Esophagus muscularis mucosa (tissue), 3 donors: ENCODE data around the gene RGPD4.

Experiments used
- CTCF ChIP-seq, 3 experiments: fragments of 200-600 bp in 2 of 3; fragments of 450-650 bp in 1 of 3; sonication (generic) in 2 of 3; IDR thresholded peaks; one replicate each; pipeline ENCODE4 v1.5.1; 2017 to 2019; ENCODE audit warnings: antibody characterized with exemption in 3 of 3, mild to moderate bottlenecking in 2 of 3, moderate library complexity in 1 of 3
- POLR2A ChIP-seq: fragments of 450-650 bp; IDR thresholded peaks from one replicate; pipeline ENCODE4 v1.6.1; 2017; ENCODE audit warnings: antibody characterized with exemption, moderate library complexity, mild to moderate bottlenecking, low read depth
- POLR2AphosphoS5 ChIP-seq, 2 donors: sonication (generic); formaldehyde crosslinking; IDR thresholded peaks; one replicate each; pipeline ENCODE4 v1.6.1; 2017; ENCODE audit warnings: antibody characterized with exemption in 2 of 2

- TF ChIP-seq POLR2A: no peak
- TF ChIP-seq CTCF (IDR thresholded peaks at IDR 0.05): no peak
- TF ChIP-seq POLR2AphosphoS5 (IDR thresholded peaks at IDR 0.05): no peak
These were observed 16.9 kb upstream of the RGPD4 start for GRCh38 chr2:107809835-107810234.
